22Rv1 (cell line): ENCODE data around the gene C1QTNF8.

Experiments used
- H3K27ac ChIP-seq: fragments of 450-650 bp; 2 replicates; pipeline ENCODE4 v1.5.1; 2017
- CTCF ChIP-seq: fragments of 450-650 bp; IDR thresholded peaks from 2 replicates; pipeline ENCODE4 v1.5.1; 2017; ENCODE audit warnings: mild to moderate bottlenecking
- ZFX ChIP-seq: fragments of 450-650 bp; IDR thresholded peaks from 2 replicates; pipeline ENCODE4 v1.6.1; 2017; ENCODE audit warnings: antibody characterized with exemption, borderline replicate concordance

Gene C1QTNF8

GRCh38 chr16:1078579-1079021 lies 17.4 kb downstream of the C1QTNF8 start:
- no peak overlapping the region for H3K27ac ChIP-seq
- TF ChIP-seq ZFX (no peak), CTCF (no peak)

- no peak overlapping the region for H3K27ac ChIP-seq
- TF ChIP-seq ZFX: no peak
- TF ChIP-seq CTCF: no peak
These were observed 18.0 kb downstream of the C1QTNF8 start for GRCh38 chr16:1077877-1078578.

GRCh38 chr16:1076801-1077576 lies 19.1 kb downstream of the C1QTNF8 start:
- no peak overlapping the region for H3K27ac ChIP-seq
- TF ChIP-seq ZFX: no peak
- TF ChIP-seq CTCF: no peak

GRCh38 chr16:1075546-1075945 lies 20.5 kb downstream of the C1QTNF8 start:
- no peak overlapping the region for H3K27ac ChIP-seq

GRCh38 chr16:1074379-1074649 lies 21.7 kb downstream of the C1QTNF8 start:
- no peak overlapping the region for H3K27ac ChIP-seq
- TF ChIP-seq ZFX: no peak
- no peak for TF ChIP-seq CTCF

More at GRCh38 chr16:1075546-1075945, 20.5 kb downstream of the C1QTNF8 start:
- TF ChIP-seq CTCF: no peak
- no peak for TF ChIP-seq ZFX

GRCh38 chr16:1073566-1074378 lies 22.3 kb downstream of the C1QTNF8 start:
- TF ChIP-seq ZFX (no peak), CTCF (no peak)
- no peak overlapping the region for H3K27ac ChIP-seq

- TF ChIP-seq ZFX: no peak
- TF ChIP-seq CTCF: no peak
- no peak overlapping the region for H3K27ac ChIP-seq
These were observed 22.8 kb downstream of the C1QTNF8 start for GRCh38 chr16:1073262-1073558.
